Thymus (tissue), 11 donors: ENCODE results near the gene MANEAL. TPM values are rescaled to one million over a fixed set of nuclear protein-coding genes. Genes with fewer than 3 reads are reported as not detected.

Experiments
- DNase-seq, 9 donors: peaks; one replicate each; pipeline ENCODE4 v3.0.0-alpha.2; 2013; ENCODE audit warnings: low spot score in 9 of 9, low read depth in 6 of 9, missing footprints in 1 of 9
- H3K27ac ChIP-seq, 2 donors: one replicate each; pipeline ENCODE4 v1.5.1; 2013; ENCODE audit warnings: control low read depth in 1 of 2, low read depth in 1 of 2, low read length in 1 of 2, mild to moderate bottlenecking in 1 of 2, moderate library complexity in 1 of 2
- H3K27me3 ChIP-seq, 2 donors: one replicate each; pipeline ENCODE4 v1.5.1; 2013; ENCODE audit warnings: low read length in 1 of 2; ENCODE audit not compliant: control insufficient read depth in 2 of 2, insufficient read depth in 1 of 2
- H3K36me3 ChIP-seq, 2 donors: one replicate each; pipeline ENCODE4 v1.5.1; 2013; ENCODE audit warnings: low read length in 1 of 2, mild to moderate bottlenecking in 1 of 2, moderate library complexity in 1 of 2; ENCODE audit not compliant: control insufficient read depth in 2 of 2, insufficient read depth in 2 of 2
- H3K4me1 ChIP-seq, 2 donors: one replicate each; pipeline ENCODE4 v1.5.1; 2013; ENCODE audit warnings: low read length in 2 of 2; ENCODE audit not compliant: control insufficient read depth in 2 of 2, insufficient read depth in 2 of 2
- H3K4me3 ChIP-seq, 2 donors: one replicate each; pipeline ENCODE4 v1.5.1; 2013; ENCODE audit warnings: low read length in 2 of 2, control low read depth in 1 of 2, mild to moderate bottlenecking in 1 of 2
- H3K9me3 ChIP-seq, 2 donors: one replicate each; pipeline ENCODE4 v1.5.1; 2013; ENCODE audit warnings: low read length in 1 of 2, mild to moderate bottlenecking in 1 of 2; ENCODE audit not compliant: control insufficient read depth in 2 of 2, insufficient read depth in 1 of 2
- WGBS: extraction: QIAGEN DNeasy Blood & Tissue Kit; methylation state at CpG from one replicate; pipeline ENCODE4 v1.1.7; 2013; 5-methylcytosine and 5-hydroxymethylcytosine counted together
- polyA plus RNA-seq: library from polyadenylated mRNA; stranded (reverse); fragments of 200-250 nt; gene quantifications from one replicate; pipeline ENCODE4 v1.2.3, GENCODE V29; 2013
- total RNA-seq: library from RNA; stranded (reverse); fragments of 120-200 nt; gene quantifications from one replicate; pipeline ENCODE4 v1.2.4, GENCODE V29; 2013
- donor health status: healthy.

The MANEAL gene
- total and polyA plus RNA-seq, 2 donors, result 1.5 to 1.8 TPM

- no peak for DNase-seq
- 24% methylated on average over 9 of the region's 9 CpGs for WGBS
- H3K27me3 ChIP-seq, result no peaks in the 10 kb centered on the region
Observed at GRCh38 chr1:37807220-37807554, 13.5 kb downstream of the MANEAL start.

DNA sequence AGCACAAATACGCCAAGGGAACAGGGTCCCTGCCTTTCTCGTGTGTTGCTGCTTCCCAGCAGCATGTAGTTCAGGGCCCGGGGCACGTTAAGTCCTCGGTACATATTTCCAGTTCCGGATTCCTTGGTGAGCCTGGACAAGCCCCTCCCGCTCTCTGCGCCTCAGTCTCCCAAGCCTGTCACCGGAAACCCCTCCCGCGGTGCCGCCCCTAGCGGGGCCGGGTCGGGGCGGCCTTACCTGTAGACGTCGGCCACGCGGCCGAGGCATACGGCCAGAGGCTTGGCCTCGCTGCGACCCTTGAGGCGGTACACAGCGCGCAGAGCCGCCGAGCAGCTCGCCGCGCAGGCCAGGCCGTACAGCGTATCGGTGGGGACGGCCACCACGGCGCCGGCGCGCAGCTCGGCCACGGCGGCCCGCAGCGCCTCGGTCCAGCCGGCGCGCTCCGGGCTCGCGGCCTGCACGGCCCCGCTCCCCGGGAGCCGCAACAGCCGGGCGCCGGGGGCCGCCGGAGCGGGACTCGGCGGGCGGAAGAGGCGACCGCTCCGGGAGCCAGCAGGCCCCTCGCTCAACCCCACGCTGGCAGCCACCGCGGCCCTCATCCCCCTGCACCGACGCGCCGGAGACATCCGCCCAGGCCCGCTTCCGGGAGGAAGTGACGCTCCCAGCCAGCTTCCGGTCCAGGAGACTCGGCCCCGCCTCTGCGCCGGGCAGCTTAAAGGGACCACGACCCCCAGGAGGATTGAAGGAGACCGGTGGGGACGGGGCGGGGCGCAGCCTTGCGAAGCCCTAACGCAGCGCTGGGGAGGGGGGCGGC lies 14.1 kb downstream of the MANEAL start, which contains the start of the genes C1orf122 and YRDC:
Gene C1orf122, plus strand, starts transcription at position 236 of the 814 bp plus-strand sequence. CDS start 615 bp downstream, outside the sequence.
Gene YRDC, minus strand, starts transcription at position 654 of the 814 bp plus-strand sequence. Its CDS starts 28 bp downstream, at position 626.
- Histone ChIP-seq H3K36me3 (peaks cover 32 to 38% of the 10 kb centered on the region in 2 donors), H3K9me3 (no peaks in the 10 kb centered on the region), H3K4me3 (peak within 1 kb of the TSS; percentile 82 to 99), H3K4me1 (peaks cover 9 to 14% of the 10 kb centered on the region in 2 donors), H3K27ac (peak within 1 kb of the TSS; percentile 2 to 86), H3K27me3 (no peaks in the 10 kb centered on the region)
- under 1% methylated on average over 95 of the region's 95 CpGs for WGBS
- peak; percentile 72 to 95 (median 86) for DNase-seq

More at GRCh38 chr1:37807220-37807554, 13.5 kb downstream of the MANEAL start:
- Histone ChIP-seq H3K4me1 (peaks cover 9 to 14% of the 10 kb centered on the region in 2 donors), H3K27ac (peak overlapping the region; percentile 2 to 86), H3K4me3 (peak overlapping the region; percentile 82 to 99), H3K9me3 (no peaks in the 10 kb centered on the region), H3K36me3 (peaks cover 36 to 43% of the 10 kb centered on the region in 2 donors)

GRCh38 chr1:37808369-37809319 lies 15.0 kb downstream of the MANEAL start:
- peak in 2 of 9 donors; percentile 4 to 13 for DNase-seq
- Histone ChIP-seq H3K4me1 (peaks cover 9 to 14% of the 10 kb centered on the region in 2 donors), H3K27me3 (no peaks in the 10 kb centered on the region), H3K9me3 (no peaks in the 10 kb centered on the region), H3K27ac (peak overlapping the region in 1 of 2 donors; percentile 86), H3K36me3 (peaks cover 25 to 30% of the 10 kb centered on the region in 2 donors), H3K4me3 (peak overlapping the region; percentile 55 to 99)
- WGBS, result 10% methylated on average over 54 of the region's 54 CpGs

- Histone ChIP-seq H3K4me3 (no peak overlapping the region), H3K4me1 (peaks cover 9 to 14% of the 10 kb centered on the region in 2 donors), H3K27ac (no peak overlapping the region), H3K36me3 (peaks cover 17 to 21% of the 10 kb centered on the region in 2 donors), H3K9me3 (no peaks in the 10 kb centered on the region), H3K27me3 (no peaks in the 10 kb centered on the region)
- no peak for DNase-seq
- WGBS, result 85% methylated on average over 2 of the region's 2 CpGs
Observed at GRCh38 chr1:37809942-37810341, 16.3 kb downstream of the MANEAL start.

- Histone ChIP-seq H3K4me1 (peaks cover 9 to 14% of the 10 kb centered on the region in 2 donors), H3K4me3 (no peak overlapping the region), H3K36me3 (peaks cover 12 to 19% of the 10 kb centered on the region in 2 donors), H3K9me3 (no peaks in the 10 kb centered on the region), H3K27me3 (no peaks in the 10 kb centered on the region), H3K27ac (no peak overlapping the region)
- WGBS, result 53% methylated on average over 7 of the region's 7 CpGs
- DNase-seq, result peak in 5 of 9 donors; percentile 26 to 69 (median 41)
Observed at GRCh38 chr1:37811027-37811655, 17.5 kb downstream of the MANEAL start.

DNA sequence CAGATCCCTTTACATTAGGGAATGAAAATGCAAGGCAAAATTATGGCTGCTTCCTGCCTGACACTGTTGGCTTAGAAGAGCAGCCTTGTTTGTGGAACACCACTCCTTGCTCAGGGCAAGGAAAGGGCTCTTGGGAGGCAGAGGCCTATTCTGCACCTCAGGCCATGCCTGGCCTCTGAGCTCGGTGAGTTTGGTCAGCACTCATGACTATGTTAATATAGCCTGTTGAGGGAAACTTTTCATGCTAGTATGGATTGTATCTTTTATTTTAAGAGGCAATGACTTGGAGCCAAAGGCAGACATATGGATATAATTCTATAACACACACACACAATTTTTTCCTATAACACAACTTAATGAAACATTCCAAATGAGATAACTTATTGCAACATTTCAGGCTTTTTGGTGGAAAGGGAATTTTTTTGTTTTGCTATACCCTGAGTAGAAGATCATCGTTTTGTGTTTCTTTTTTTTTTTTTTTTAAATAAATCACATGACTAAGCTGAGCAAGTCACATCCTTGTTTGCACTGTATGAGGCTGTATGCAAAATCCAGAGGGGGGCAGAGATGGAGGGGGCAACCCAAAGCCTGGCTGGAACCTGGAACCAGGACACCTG lies 20.0 kb downstream of the MANEAL start:
- DNase-seq, result no peak
- Histone ChIP-seq H3K27me3 (no peaks in the 10 kb centered on the region), H3K4me3 (no peak overlapping the region), H3K27ac (no peak overlapping the region), H3K9me3 (no peaks in the 10 kb centered on the region), H3K36me3 (peaks cover 14 to 30% of the 10 kb centered on the region in 2 donors), H3K4me1 (peaks cover 5 to 6% of the 10 kb centered on the region in 2 donors)
- 95% methylated on average over 2 of the region's 2 CpGs for WGBS

DNA sequence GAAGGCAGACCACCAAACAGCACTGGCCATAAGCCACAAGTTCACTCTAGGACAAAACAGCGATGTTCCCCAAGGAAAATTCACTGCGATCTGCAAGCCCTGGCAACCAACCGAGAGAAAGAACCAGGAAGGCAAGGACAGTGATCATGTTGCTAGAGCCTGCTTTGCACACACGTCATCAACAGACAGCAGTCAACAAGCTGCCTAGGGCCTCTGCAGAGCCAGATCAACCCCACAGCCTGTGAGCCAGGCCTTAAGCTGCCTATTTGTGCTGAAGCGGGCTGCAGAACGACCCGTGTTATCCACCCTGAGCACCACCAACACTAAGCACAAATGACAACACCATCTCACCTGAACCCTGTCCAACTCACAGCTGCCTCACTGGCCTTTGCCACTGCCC lies 20.6 kb downstream of the MANEAL start:
- 96% methylated on average over 7 of the region's 7 CpGs for WGBS
- Histone ChIP-seq H3K36me3 (peaks cover 19 to 30% of the 10 kb centered on the region in 2 donors), H3K27ac (no peak overlapping the region), H3K4me3 (no peak overlapping the region), H3K4me1 (no peaks in the 10 kb centered on the region), H3K9me3 (no peaks in the 10 kb centered on the region), H3K27me3 (no peaks in the 10 kb centered on the region)
- DNase-seq, result no peak

- Histone ChIP-seq H3K4me3 (no peak overlapping the region), H3K27me3 (no peaks in the 10 kb centered on the region), H3K36me3 (peaks cover 38 to 40% of the 10 kb centered on the region in 2 donors), H3K4me1 (no peaks in the 10 kb centered on the region), H3K27ac (no peak overlapping the region), H3K9me3 (no peaks in the 10 kb centered on the region)
- DNase-seq, result no peak
- 85% methylated on average over 2 of the region's 2 CpGs for WGBS
Observed at GRCh38 chr1:37817481-37817880, 23.8 kb downstream of the MANEAL start.
